ENCODE measurements around the gene PHACTR3. TPM values are rescaled to one million over a fixed set of nuclear protein-coding genes. Genes with fewer than 3 reads are reported as not detected.

The PHACTR3 gene
- total and polyA plus RNA-seq, 2 of the 8 experiments (the other 6 are each of a cell fraction or from before 2014, with no cell fraction given): 0.05 to 0.13 TPM

GRCh38 chr20:59571551-59572314 is 32.6 kb upstream of the PHACTR3 start:
- Histone ChIP-seq H2BK5ac (ENCODE audit: low read depth, low read length) (no peak overlapping the region), H3K23ac (ENCODE audit: insufficient read length) (no peak overlapping the region), H4K5ac (ENCODE audit: insufficient read length, low read depth, low read length) (no peak overlapping the region), H3K79me2 (ENCODE audit: control insufficient read depth in 1 of 2, insufficient read depth in 2 of 2, low read length in 2 of 2) (no peaks in the 10 kb centered on the region), H3K18ac (ENCODE audit: extremely low read depth, low read length) (no peak overlapping the region), H3K4me1 (replicated peaks in 1 of 4; ENCODE audit: control insufficient read depth in 3 of 4, insufficient read depth in 4 of 4, low read length in 3 of 4) (peaks cover 0 to 4% (median 1%) of the 10 kb centered on the region in 4 experiments; a peak in 1 of 7 replicates), H3K27me3 (replicated peaks in 1 of 4; ENCODE audit: control insufficient read depth in 3 of 4, extremely low read depth in 1 of 4, insufficient read depth in 3 of 4, low read length in 3 of 4) (peaks cover 4 to 25% (median 18%) of the 10 kb centered on the region in 4 experiments), H3K9ac (replicated peaks in 1 of 4; ENCODE audit: extremely low read depth in 1 of 4, low read depth in 3 of 4, low read length in 3 of 4) (no peak overlapping the region), H3K56ac (replicated peaks; ENCODE audit: insufficient read length, low read depth, low read length) (no peak overlapping the region), H3K4me3 (ENCODE audit: extremely low read depth in 1 of 4, insufficient read depth in 2 of 4, low read depth in 3 of 4, low read length in 4 of 4) (peak overlapping the region; percentile 5 to 53 (median 19); a peak in 4 of 8 replicates), H3K27ac (ENCODE audit: low read depth, low read length) (no peak overlapping the region), H3K14ac (ENCODE audit: insufficient read length) (no peak overlapping the region), H2BK120ac (replicated peaks; ENCODE audit: low read depth, low read length) (no peak overlapping the region), H4K20me1 (replicated peaks in 1 of 2; ENCODE audit: control insufficient read depth in 1 of 2, insufficient read depth in 2 of 2, low read length in 2 of 2) (peaks cover 0 to 3% of the 10 kb centered on the region in 2 experiments), H3K79me1 (ENCODE audit: low read depth, low read length) (no peaks in the 10 kb centered on the region), H3K4me2 (ENCODE audit: insufficient read depth in 1 of 2, low read depth in 2 of 2, low read length in 2 of 2) (peak overlapping the region; percentile 22 to 67; a peak in 3 of 4 replicates), H3K9me3 (ENCODE audit: insufficient read depth in 2 of 2, low read depth in 1 of 2, low read length in 1 of 2) (peaks cover 18 to 61% of the 10 kb centered on the region in 2 experiments; a peak in 3 of 4 replicates), H2AFZ (ENCODE audit: low read length) (peak overlapping the region; percentile 92; the same call in 1 of the 2 replicates), H4K91ac (replicated peaks; ENCODE audit: insufficient read length, low read length) (no peak overlapping the region), H2AK5ac (ENCODE audit: low read depth, low read length) (no peak overlapping the region), H3K36me3 (ENCODE audit: control insufficient read depth in 2 of 4, insufficient read depth in 4 of 4, low read length in 3 of 4) (no peaks in the 10 kb centered on the region), H2BK15ac (ENCODE audit: low read length) (no peak overlapping the region), H3K23me2 (ENCODE audit: low read depth, low read length) (peaks cover 5% of the 10 kb centered on the region; the same call in 1 of the 2 replicates), H2BK12ac (ENCODE audit: low read depth, low read length) (no peak overlapping the region), H2BK20ac (ENCODE audit: low read length) (no peak overlapping the region), H4K8ac (ENCODE audit: extremely low read depth, insufficient read depth, low read length) (no peak overlapping the region), H3K4ac (replicated peaks; ENCODE audit: insufficient read length, low read depth, low read length) (no peak overlapping the region)
- FAIRE-seq: no peak
- WGBS, 2 experiments (ENCODE audit: extremely low coverage in 1 of 2, insufficient coverage in 1 of 2, insufficient read length in 1 of 2, insufficient replicate concordance in 2 of 2, low coverage in 1 of 2, low lambda C conversion rate in 2 of 2, missing lambda C conversion rate in 1 of 2): 38% methylated on average over 25 of the region's 28 CpGs; no CpG with 5 or more reads in 1 of the 2 experiments
- ChIA-PET CTCF (ENCODE audit: partially characterized antibody) (interaction anchor here (0.6 to 2.2 kb wide), 17 partner anchors 10 to 508 kb away, joined by 3 to 8 read pairs (median 4); no protein-coding TSS in a partner anchor), POLR2A (ENCODE audit: partially characterized antibody) (no interaction called here)
- peak in 1 of 2 experiments; percentile 91 for DNase-seq (ENCODE audit: low read depth in 1 of 2, low spot score in 2 of 2)
- TF ChIP-seq TEAD4 (IDR thresholded peaks at IDR 0.05; ENCODE audit: low read depth, low read length): peak; percentile 41; the same call in 1 of the 2 replicates
- peak; percentile 29 to 63; a peak in 3 of 4 replicates for TF ChIP-seq RAD21 (IDR thresholded peaks at IDR 0.05 in 1 of 2, conservative IDR thresholded peaks at IDR 0.05 in 1 of 2; ENCODE audit: low read depth in 2 of 2, low read length in 2 of 2)
- TF ChIP-seq CTCF (IDR thresholded peaks at IDR 0.05; ENCODE audit: control extremely low read depth in 1 of 3, insufficient read depth in 1 of 3, low read depth in 1 of 3, low read length in 3 of 3): peak; percentile 77 to 93 (median 81)
- TF ChIP-seq SIN3A (conservative IDR thresholded peaks at IDR 0.05 in 1 of 2, IDR thresholded peaks at IDR 0.05 in 1 of 2; ENCODE audit: low read depth in 1 of 2, low read length in 2 of 2): no peak
- TF ChIP-seq NANOG (IDR thresholded peaks at IDR 0.05; ENCODE audit: insufficient read depth, low read depth, low read length, poor library complexity, severe bottlenecking): no peak
- peak; percentile 24 for TF ChIP-seq KDM4A (IDR thresholded peaks at IDR 0.05; ENCODE audit: low read depth, low read length, severe bottlenecking)
